Measurements from ENCODE around the gene CEMIP2.
A peak's percentile ranks its signal among the peaks of the same experiment; 100 is the strongest.

CEMIP2 gene

GRCh38 chr9:71741926-71742648 is 26.2 kb downstream of the CEMIP2 start:
- H3K36me3 ChIP-seq (ENCODE audit: control insufficient read depth in 2 of 2, insufficient read depth in 2 of 2, low read length in 2 of 2), result peaks cover 7 to 18% of the 10 kb centered on the region in 2 donors
- H3K4me3 ChIP-seq (ENCODE audit: low read length in 2 of 2), result peak overlapping the region; percentile 11 to 23
- no peaks in the 10 kb centered on the region for H3K9me3 ChIP-seq (ENCODE audit: control insufficient read depth in 2 of 2, low read length in 2 of 2)
- peaks cover 17 to 33% of the 10 kb centered on the region in 2 donors for H3K4me1 ChIP-seq (ENCODE audit: control insufficient read depth in 2 of 2, insufficient read depth in 2 of 2, low read length in 2 of 2)
- peak overlapping the region; percentile 73 to 74 for H3K27ac ChIP-seq (ENCODE audit: low read depth in 2 of 2, low read length in 2 of 2)
- H3K27me3 ChIP-seq (ENCODE audit: control insufficient read depth in 2 of 2, insufficient read depth in 2 of 2, low read length in 2 of 2), result no peaks in the 10 kb centered on the region
- peak overlapping the region in 1 of 2 donors; percentile 45 for H3K9ac ChIP-seq (ENCODE audit: low read depth in 1 of 2, low read length in 2 of 2)

GRCh38 chr9:71740199-71740598 is 28.1 kb downstream of the CEMIP2 start:
- peaks cover 17 to 33% of the 10 kb centered on the region in 2 donors for H3K4me1 ChIP-seq (ENCODE audit: control insufficient read depth in 2 of 2, insufficient read depth in 2 of 2, low read length in 2 of 2)
- peak overlapping the region; percentile 75 to 76 for H3K27ac ChIP-seq (ENCODE audit: low read depth in 2 of 2, low read length in 2 of 2)
- H3K9ac ChIP-seq (ENCODE audit: low read depth in 1 of 2, low read length in 2 of 2), result peak overlapping the region; percentile 38 to 43
- no peaks in the 10 kb centered on the region for H3K27me3 ChIP-seq (ENCODE audit: control insufficient read depth in 2 of 2, insufficient read depth in 2 of 2, low read length in 2 of 2)
- H3K36me3 ChIP-seq (ENCODE audit: control insufficient read depth in 2 of 2, insufficient read depth in 2 of 2, low read length in 2 of 2), result peaks cover 12 to 22% of the 10 kb centered on the region in 2 donors
- peak overlapping the region; percentile 53 to 55 for H3K4me3 ChIP-seq (ENCODE audit: low read length in 2 of 2)
- H3K9me3 ChIP-seq (ENCODE audit: control insufficient read depth in 2 of 2, low read length in 2 of 2), result no peaks in the 10 kb centered on the region

GRCh38 chr9:71737455-71737854 is 30.9 kb downstream of the CEMIP2 start:
- Histone ChIP-seq H3K9ac (ENCODE audit: low read depth in 1 of 2, low read length in 2 of 2) (no peak overlapping the region), H3K4me1 (ENCODE audit: control insufficient read depth in 2 of 2, insufficient read depth in 2 of 2, low read length in 2 of 2) (peaks cover 4 to 19% of the 10 kb centered on the region in 2 donors), H3K36me3 (ENCODE audit: control insufficient read depth in 2 of 2, insufficient read depth in 2 of 2, low read length in 2 of 2) (peaks cover 23 to 36% of the 10 kb centered on the region in 2 donors), H3K9me3 (ENCODE audit: control insufficient read depth in 2 of 2, low read length in 2 of 2) (no peaks in the 10 kb centered on the region), H3K4me3 (ENCODE audit: low read length in 2 of 2) (no peak overlapping the region), H3K27me3 (ENCODE audit: control insufficient read depth in 2 of 2, insufficient read depth in 2 of 2, low read length in 2 of 2) (no peaks in the 10 kb centered on the region), H3K27ac (ENCODE audit: low read depth in 2 of 2, low read length in 2 of 2) (no peak overlapping the region)

GRCh38 chr9:71736236-71736635 is 32.1 kb downstream of the CEMIP2 start:
- no peak overlapping the region for H3K27ac ChIP-seq (ENCODE audit: low read depth in 2 of 2, low read length in 2 of 2)
- peaks cover 0 to 13% of the 10 kb centered on the region in 2 donors for H3K4me1 ChIP-seq (ENCODE audit: control insufficient read depth in 2 of 2, insufficient read depth in 2 of 2, low read length in 2 of 2)
- peaks cover 26 to 42% of the 10 kb centered on the region in 2 donors for H3K36me3 ChIP-seq (ENCODE audit: control insufficient read depth in 2 of 2, insufficient read depth in 2 of 2, low read length in 2 of 2)
- H3K27me3 ChIP-seq (ENCODE audit: control insufficient read depth in 2 of 2, insufficient read depth in 2 of 2, low read length in 2 of 2), result no peaks in the 10 kb centered on the region
- no peak overlapping the region for H3K9ac ChIP-seq (ENCODE audit: low read depth in 1 of 2, low read length in 2 of 2)
- H3K9me3 ChIP-seq (ENCODE audit: control insufficient read depth in 2 of 2, low read length in 2 of 2), result no peaks in the 10 kb centered on the region
- H3K4me3 ChIP-seq (ENCODE audit: low read length in 2 of 2), result no peak overlapping the region

- H3K27me3 ChIP-seq (ENCODE audit: control insufficient read depth in 2 of 2, insufficient read depth in 2 of 2, low read length in 2 of 2), result no peaks in the 10 kb centered on the region
- H3K4me3 ChIP-seq (ENCODE audit: low read length in 2 of 2), result no peak overlapping the region
- H3K27ac ChIP-seq (ENCODE audit: low read depth in 2 of 2, low read length in 2 of 2), result no peak overlapping the region
- H3K9me3 ChIP-seq (ENCODE audit: control insufficient read depth in 2 of 2, low read length in 2 of 2), result no peaks in the 10 kb centered on the region
- peaks cover 37 to 50% of the 10 kb centered on the region in 2 donors for H3K36me3 ChIP-seq (ENCODE audit: control insufficient read depth in 2 of 2, insufficient read depth in 2 of 2, low read length in 2 of 2)
- peaks cover 0 to 2% of the 10 kb centered on the region in 2 donors for H3K4me1 ChIP-seq (ENCODE audit: control insufficient read depth in 2 of 2, insufficient read depth in 2 of 2, low read length in 2 of 2)
- no peak overlapping the region for H3K9ac ChIP-seq (ENCODE audit: low read depth in 1 of 2, low read length in 2 of 2)
Observed at GRCh38 chr9:71734950-71735349, 33.4 kb downstream of the CEMIP2 start.

- H3K36me3 ChIP-seq (ENCODE audit: control insufficient read depth in 2 of 2, insufficient read depth in 2 of 2, low read length in 2 of 2), result peaks cover 46 to 52% of the 10 kb centered on the region in 2 donors
- no peak overlapping the region for H3K27ac ChIP-seq (ENCODE audit: low read depth in 2 of 2, low read length in 2 of 2)
- H3K4me1 ChIP-seq (ENCODE audit: control insufficient read depth in 2 of 2, insufficient read depth in 2 of 2, low read length in 2 of 2), result no peaks in the 10 kb centered on the region
- H3K9me3 ChIP-seq (ENCODE audit: control insufficient read depth in 2 of 2, low read length in 2 of 2), result no peaks in the 10 kb centered on the region
- no peak overlapping the region for H3K4me3 ChIP-seq (ENCODE audit: low read length in 2 of 2)
- no peak overlapping the region for H3K9ac ChIP-seq (ENCODE audit: low read depth in 1 of 2, low read length in 2 of 2)
- H3K27me3 ChIP-seq (ENCODE audit: control insufficient read depth in 2 of 2, insufficient read depth in 2 of 2, low read length in 2 of 2), result no peaks in the 10 kb centered on the region
Observed at GRCh38 chr9:71733176-71733575, 35.1 kb downstream of the CEMIP2 start.

GRCh38 chr9:71729816-71730526 is 38.3 kb downstream of the CEMIP2 start:
- no peaks in the 10 kb centered on the region for H3K4me1 ChIP-seq (ENCODE audit: control insufficient read depth in 2 of 2, insufficient read depth in 2 of 2, low read length in 2 of 2)
- H3K4me3 ChIP-seq (ENCODE audit: low read length in 2 of 2), result no peak overlapping the region
- peaks cover 50 to 52% of the 10 kb centered on the region in 2 donors for H3K36me3 ChIP-seq (ENCODE audit: control insufficient read depth in 2 of 2, insufficient read depth in 2 of 2, low read length in 2 of 2)
- H3K27ac ChIP-seq (ENCODE audit: low read depth in 2 of 2, low read length in 2 of 2), result no peak overlapping the region
- H3K9ac ChIP-seq (ENCODE audit: low read depth in 1 of 2, low read length in 2 of 2), result no peak overlapping the region
- no peaks in the 10 kb centered on the region for H3K9me3 ChIP-seq (ENCODE audit: control insufficient read depth in 2 of 2, low read length in 2 of 2)
- H3K27me3 ChIP-seq (ENCODE audit: control insufficient read depth in 2 of 2, insufficient read depth in 2 of 2, low read length in 2 of 2), result no peaks in the 10 kb centered on the region

GRCh38 chr9:71726723-71727122 is 41.6 kb downstream of the CEMIP2 start:
- no peak overlapping the region for H3K9ac ChIP-seq (ENCODE audit: low read depth in 1 of 2, low read length in 2 of 2)
- H3K4me3 ChIP-seq (ENCODE audit: low read length in 2 of 2), result no peak overlapping the region
- no peaks in the 10 kb centered on the region for H3K27me3 ChIP-seq (ENCODE audit: control insufficient read depth in 2 of 2, insufficient read depth in 2 of 2, low read length in 2 of 2)
- H3K4me1 ChIP-seq (ENCODE audit: control insufficient read depth in 2 of 2, insufficient read depth in 2 of 2, low read length in 2 of 2), result no peaks in the 10 kb centered on the region
- H3K36me3 ChIP-seq (ENCODE audit: control insufficient read depth in 2 of 2, insufficient read depth in 2 of 2, low read length in 2 of 2), result peaks cover 38 to 65% of the 10 kb centered on the region in 2 donors
- H3K27ac ChIP-seq (ENCODE audit: low read depth in 2 of 2, low read length in 2 of 2), result no peak overlapping the region
- no peaks in the 10 kb centered on the region for H3K9me3 ChIP-seq (ENCODE audit: control insufficient read depth in 2 of 2, low read length in 2 of 2)

- H3K4me3 ChIP-seq (ENCODE audit: low read length in 2 of 2), result no peak overlapping the region
- no peaks in the 10 kb centered on the region for H3K27me3 ChIP-seq (ENCODE audit: control insufficient read depth in 2 of 2, insufficient read depth in 2 of 2, low read length in 2 of 2)
- peaks cover 40 to 65% of the 10 kb centered on the region in 2 donors for H3K36me3 ChIP-seq (ENCODE audit: control insufficient read depth in 2 of 2, insufficient read depth in 2 of 2, low read length in 2 of 2)
- H3K9ac ChIP-seq (ENCODE audit: low read depth in 1 of 2, low read length in 2 of 2), result no peak overlapping the region
- H3K27ac ChIP-seq (ENCODE audit: low read depth in 2 of 2, low read length in 2 of 2), result no peak overlapping the region
- no peaks in the 10 kb centered on the region for H3K4me1 ChIP-seq (ENCODE audit: control insufficient read depth in 2 of 2, insufficient read depth in 2 of 2, low read length in 2 of 2)
- no peaks in the 10 kb centered on the region for H3K9me3 ChIP-seq (ENCODE audit: control insufficient read depth in 2 of 2, low read length in 2 of 2)
Observed at GRCh38 chr9:71725590-71726338, 42.5 kb downstream of the CEMIP2 start.

- Histone ChIP-seq H3K9ac (ENCODE audit: low read depth in 1 of 2, low read length in 2 of 2) (no peak overlapping the region), H3K4me1 (ENCODE audit: control insufficient read depth in 2 of 2, insufficient read depth in 2 of 2, low read length in 2 of 2) (no peaks in the 10 kb centered on the region), H3K27ac (ENCODE audit: low read depth in 2 of 2, low read length in 2 of 2) (no peak overlapping the region), H3K27me3 (ENCODE audit: control insufficient read depth in 2 of 2, insufficient read depth in 2 of 2, low read length in 2 of 2) (no peaks in the 10 kb centered on the region), H3K4me3 (ENCODE audit: low read length in 2 of 2) (no peak overlapping the region), H3K9me3 (ENCODE audit: control insufficient read depth in 2 of 2, low read length in 2 of 2) (no peaks in the 10 kb centered on the region), H3K36me3 (ENCODE audit: control insufficient read depth in 2 of 2, insufficient read depth in 2 of 2, low read length in 2 of 2) (peaks cover 29 to 52% of the 10 kb centered on the region in 2 donors)
Observed at GRCh38 chr9:71721855-71722254, 46.5 kb downstream of the CEMIP2 start.

Measured in mucosa of rectum (tissue), 2 donors.